T-helper 1 cell (primary cell): ENCODE data around the gene OVCA2.
A peak's percentile ranks its signal among the peaks of the same experiment; 100 is the strongest.

Experiments
- DNase-seq, 5 donors: peaks; one replicate each; pipeline ENCODE4 v3.0.0-alpha.2; 2012 to 2020

OVCA2 gene

GRCh38 chr17:2087597-2088211 lies 45.9 kb downstream of the OVCA2 start:
- DNase-seq, result peak in 1 of 5 donors; percentile 79

- no peak for DNase-seq
Measured at GRCh38 chr17:2089021-2089422, 47.2 kb downstream of the OVCA2 start.

- DNase-seq, result no peak
Measured at GRCh38 chr17:2090210-2090641, 48.4 kb downstream of the OVCA2 start.

GRCh38 chr17:2090804-2091534 lies 49.1 kb downstream of the OVCA2 start:
- no peak for DNase-seq

GRCh38 chr17:2092253-2092652 lies 50.4 kb downstream of the OVCA2 start:
- no peak for DNase-seq
